GM21576 (cell line): Measurements from ENCODE around the gene APC2.
"Not testable (repeated sequence)": the region's sequence is repeated elsewhere in the genome, so short reads cannot be mapped to it uniquely, and the experiment has no call there.

Experiments used
- ATAC-seq: cut with Tn5 transposase; IDR thresholded peaks from one replicate; pipeline ENCODE4 v1.9.1; 2021; ENCODE audit warnings: mild to moderate bottlenecking, moderate library complexity; ENCODE audit not compliant: unreplicated experiment

APC2 gene

DNA sequence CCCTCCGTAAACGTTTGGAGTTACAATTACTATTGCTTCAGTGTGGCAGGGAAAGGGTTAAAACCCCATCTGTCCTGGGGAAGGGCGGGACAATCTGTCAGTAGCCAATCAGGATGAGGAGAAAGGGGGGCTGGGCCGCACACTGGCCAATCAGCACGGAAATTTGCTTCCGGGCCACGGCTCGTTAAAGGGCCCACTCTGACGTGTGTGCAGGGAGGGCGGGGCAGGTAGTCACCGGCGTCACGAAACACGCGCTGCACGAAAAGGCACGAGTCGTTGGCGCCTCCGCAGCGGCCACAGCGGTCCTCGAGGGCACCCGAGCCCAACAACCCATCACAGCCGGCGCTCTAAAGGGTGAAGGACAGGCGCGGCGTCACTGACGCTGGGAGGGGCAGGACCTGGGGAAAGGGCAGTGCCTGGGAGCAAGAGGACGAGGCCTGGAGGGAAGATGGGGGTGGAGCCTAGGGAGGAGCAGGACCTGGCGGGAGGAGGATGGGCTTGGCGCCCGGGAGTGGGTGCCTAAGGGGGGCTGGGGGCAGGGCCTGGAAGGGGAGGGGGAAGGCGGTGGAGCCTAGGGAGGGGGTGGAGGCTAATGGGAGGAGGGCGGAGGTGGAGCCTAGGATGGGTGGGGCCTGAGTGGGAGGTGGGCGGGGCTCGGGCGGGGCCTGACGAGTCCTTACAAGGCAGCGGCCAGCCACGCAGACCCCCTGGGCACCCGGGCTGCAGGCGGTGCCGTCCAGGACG, 58.0 kb downstream of the APC2 start:
- no peak for ATAC-seq

DNA sequence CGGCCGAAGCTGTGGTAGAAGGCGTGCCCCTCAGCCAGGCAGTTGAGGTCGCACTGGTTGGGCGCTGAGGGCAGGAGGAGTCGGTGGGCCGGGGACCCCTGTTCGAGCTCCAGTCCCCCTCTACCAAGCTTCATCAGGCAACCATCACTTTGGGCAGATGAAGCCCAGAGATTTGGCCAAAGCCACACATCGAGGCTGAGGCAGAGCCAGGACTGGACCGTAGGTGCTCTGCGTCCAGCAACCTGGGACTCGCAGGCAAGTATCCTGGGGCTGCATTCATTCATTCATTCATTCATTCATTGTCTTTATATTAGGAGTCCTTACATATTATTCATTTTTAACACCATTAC, 58.6 kb downstream of the APC2 start:
- no peak for ATAC-seq

DNA sequence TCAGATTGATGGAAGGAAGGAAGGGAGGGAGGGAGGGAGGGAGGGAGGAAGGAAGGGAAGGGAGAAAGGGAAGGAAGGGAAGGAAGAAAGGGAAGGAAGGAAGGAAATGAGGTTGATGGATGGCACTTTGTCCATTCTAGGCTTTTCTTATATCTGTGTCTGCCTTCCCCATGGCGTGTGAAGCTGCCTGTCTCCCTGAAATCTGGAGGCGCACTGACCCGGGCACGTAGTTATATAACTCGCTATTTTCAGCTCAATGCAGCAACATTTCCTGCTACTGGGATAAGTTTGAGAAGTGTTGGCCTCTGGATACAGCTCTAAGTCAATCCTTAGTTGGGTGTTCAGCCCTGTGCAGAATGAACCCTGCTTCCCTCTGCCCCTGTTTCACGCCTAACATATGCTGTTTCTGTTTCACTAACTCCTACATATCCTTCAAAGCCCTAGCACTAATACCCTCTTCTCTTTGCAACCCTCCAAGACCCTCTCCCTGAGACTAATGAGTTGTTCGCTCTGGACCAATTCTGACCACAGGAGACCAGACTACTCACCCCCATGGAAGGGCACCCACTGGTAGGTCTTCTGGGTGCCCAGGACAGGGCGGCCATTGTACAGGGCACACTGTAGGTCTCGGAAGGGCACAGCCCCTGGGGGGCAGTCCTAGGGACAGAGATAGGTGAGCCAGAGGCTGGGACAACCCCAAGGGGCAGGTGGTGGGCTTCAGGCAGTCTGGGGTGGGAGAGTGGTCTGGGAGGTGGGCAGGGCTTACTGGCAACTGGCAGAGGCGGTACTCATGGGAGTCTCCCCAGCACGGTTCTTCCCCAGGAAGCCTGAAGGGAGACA, 59.9 kb downstream of the APC2 start:
- ATAC-seq = no peak

DNA sequence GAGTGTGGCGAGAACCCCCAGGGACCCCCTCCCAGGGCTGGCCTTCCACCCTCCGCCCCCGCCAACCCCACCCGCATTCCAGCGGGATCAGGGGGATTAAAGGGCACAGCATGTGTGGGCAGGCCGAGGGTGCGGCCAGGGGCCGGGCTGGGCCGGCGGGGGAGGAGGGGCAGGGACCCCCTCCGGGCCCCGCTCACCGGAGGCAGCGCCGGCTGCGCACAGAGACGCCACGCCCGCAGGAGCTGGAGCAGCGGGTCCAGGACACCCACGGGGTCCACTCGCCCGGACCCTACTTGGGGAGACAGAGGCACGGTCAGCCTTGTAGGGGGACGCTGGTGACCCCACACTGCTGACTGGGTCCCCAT, 60.5 kb downstream of the APC2 start:
- no peak for ATAC-seq

DNA sequence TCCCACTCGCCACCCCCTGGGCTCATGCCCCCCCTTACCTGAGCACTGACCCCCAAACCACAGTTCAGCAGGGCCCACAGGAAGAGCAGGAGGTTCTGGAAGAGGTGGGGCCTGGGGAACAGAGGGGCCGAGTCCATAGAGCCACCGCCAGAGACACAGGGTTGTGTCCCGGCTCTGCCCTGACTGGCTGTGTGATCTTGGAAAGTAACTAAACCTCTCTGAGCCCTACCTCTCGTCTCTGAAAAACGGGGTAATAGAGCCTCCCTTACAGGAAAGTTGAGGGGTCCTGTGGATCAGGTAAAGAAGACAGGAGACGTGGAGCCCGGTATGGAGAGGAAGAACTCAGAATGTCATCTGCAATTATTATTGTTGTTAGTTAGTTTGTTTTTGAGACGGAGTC, 60.9 kb downstream of the APC2 start:
- ATAC-seq = no peak

DNA sequence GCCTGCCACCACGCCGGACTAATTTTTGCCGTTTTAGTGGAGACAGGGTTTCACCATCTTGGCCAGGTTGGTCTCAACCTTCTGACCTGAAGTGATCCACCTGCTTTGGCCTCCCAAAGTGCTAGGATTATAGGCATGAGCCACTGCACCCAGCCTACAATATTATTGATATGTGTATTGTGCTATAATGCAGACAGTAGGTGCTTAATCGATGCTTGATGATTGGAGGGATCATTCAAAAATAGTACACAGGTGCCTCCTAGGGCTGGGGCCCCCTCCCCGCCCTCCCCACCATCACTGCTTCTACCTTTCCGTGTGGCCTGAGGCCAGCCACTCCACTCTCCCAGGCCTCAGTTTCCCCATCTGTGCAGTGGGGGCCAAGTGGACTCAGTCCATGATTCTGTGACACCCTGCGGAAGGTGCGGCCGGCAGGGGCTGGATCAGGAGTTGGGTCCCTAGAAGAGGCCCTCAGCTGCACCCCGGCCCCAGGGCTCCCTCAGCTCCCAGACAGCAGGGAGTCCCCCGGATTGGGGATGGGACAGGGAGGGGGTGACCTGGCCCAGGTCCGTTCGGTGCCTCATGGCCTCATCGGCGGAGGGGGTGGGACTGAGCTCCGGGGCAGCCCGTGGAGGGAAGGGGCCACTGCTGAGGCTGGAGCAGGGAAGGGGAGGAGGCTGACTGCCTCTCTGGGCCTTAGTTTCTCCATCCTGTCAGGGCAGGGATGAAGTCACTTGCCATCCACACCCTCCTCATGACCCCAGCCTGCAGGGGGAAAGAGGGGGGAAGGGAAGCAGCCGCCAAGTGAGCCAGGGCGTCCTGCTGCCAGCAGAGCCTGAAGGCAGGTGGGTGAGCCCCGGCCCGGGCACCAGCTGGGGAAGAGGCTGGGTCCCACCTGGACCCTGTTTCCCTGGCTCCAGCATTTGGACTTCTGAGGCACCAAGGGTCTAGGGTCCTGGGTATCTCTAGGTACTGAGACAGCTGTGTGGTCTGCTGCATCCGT, 61.7 kb downstream of the APC2 start:
- no peak for ATAC-seq

DNA sequence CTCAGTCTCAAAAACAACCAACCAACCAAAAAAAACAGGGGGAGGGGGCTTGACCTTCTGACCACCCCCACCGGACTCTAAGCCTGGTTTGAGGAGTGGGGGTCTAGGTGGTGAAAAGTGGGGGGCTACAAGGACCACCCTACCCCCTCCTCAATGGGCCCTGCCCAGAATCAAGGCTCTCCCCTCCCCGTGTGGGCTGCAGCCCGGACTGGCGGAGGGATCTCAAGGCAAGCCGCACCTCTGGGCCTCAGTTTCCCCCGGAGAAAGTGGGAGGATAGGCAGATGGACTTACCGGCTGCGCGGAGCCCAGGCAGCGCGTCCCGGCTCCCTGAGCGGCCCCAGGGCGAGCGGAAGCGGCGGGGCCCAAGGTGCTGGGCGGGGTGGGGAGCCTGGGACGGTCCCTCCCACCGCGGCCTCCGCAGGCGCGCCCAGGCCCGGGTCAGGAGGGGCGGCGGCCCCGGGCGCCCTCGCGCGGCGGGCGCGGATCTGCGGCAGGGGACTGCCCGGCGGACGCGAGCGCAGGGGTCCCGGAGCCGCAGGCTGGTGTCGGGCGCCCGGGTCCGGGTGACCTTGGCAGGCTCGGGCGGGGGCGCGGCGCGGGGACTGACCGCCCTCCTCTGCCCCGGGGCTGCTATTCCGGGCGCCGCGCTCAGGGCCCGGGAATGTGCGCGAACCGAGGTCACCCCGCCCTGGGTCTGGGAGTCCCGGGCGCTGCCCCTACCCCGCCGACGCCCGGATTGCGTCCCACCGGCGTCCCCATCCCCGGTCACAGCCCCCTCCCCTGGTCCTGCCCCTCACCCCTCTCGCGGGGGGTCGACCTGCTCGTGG, 63.0 kb downstream of the APC2 start, which contains the start of gene ADAMTSL5:
Gene ADAMTSL5 (minus strand): TSS at position 349 of the 828 bp plus-strand sequence. CDS start 2,076 bp downstream, outside the sequence.
- no peak for ATAC-seq

DNA sequence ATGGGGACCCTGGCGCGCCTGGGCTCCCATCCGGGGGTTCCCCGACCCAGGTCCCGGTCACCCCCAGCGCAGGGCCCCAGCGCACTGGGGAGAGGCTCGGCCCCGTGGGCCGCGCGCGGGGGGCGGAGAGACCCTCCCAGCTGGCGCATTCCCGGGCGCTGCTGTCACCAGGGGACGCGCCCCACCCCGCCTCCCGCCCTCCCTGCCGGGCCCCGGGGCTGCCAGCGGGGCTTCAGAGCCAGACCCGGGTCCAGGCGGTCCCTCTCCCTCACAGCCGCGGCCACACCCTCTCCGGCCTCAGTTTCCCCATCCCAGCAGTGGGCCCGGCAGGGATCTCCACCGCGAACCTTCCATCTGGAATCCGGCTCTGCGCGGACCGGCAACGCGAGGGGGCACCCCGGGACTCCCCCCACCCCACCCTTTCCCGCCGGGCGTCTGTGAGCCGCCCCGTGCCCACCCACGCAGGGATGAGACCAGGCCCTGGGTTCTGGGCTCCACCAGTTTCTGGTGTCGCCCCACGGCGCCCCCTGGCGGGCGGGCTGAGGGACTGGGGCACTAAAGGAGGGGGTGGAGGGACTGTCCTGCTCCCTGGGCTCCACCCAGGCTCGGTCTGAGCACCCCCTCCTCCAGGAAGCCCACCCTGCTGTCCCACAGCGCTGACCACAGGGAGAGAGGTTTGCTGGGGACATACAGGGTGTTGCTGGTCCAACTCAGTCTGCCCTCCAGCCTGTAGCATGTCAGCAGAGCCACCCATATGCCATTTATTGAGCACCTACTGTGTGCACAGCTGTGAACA, 63.8 kb downstream of the APC2 start:
- no peak for ATAC-seq

DNA sequence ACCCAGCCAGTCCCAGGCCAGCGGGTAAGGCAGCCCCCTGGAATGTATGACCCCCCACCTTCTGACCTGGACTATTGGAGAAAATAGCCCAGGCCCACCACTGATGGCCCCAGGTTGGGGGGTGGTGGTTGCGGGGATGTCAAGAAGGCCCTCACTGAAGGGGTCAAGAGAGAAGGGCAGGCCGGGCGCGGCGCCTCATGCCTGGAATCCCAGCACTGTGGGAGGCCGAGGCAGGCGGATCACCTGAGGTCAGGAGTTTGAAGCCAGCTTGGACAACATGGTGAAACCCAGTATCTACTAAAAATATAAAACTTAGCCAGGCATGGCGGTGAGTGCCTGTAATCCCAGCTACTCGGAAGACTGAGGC, 64.4 kb downstream of the APC2 start:
- no peak for ATAC-seq

DNA sequence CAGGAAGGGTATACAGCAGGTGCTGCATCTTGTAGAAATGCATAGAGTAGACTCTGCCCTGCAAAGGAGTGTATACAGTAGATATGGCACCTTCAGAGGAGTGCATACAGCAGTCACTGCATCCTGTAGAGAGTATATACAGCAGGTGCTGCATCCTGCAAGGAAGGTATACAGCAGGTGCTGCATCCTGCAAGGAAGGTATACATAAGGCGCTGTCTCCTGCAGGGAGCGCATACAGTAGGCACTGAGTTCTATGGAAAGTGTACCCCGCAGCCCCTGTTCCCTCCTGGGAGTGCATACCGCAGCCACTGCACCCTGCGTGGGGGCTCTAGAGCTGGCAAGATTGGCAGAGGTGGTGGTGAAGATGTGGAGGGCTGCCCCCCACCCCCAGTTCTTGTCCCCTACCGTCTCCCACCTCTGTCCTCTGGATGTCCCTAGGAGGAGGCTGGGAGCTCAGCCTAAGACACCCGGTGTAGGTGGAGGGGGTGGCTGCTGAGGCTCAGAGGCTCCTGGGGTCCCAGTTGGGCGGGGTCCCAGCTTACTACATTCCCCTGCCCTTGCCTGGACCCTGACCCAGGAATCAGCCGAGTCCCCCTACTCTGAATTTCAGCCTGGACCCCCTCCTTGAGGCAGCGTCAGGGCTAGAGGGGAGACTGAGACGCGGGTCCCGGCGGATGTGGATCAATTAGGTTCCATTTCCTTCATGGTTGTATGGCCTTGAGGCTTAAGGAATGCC, 65.2 kb downstream of the APC2 start:
- ATAC-seq = no peak

DNA sequence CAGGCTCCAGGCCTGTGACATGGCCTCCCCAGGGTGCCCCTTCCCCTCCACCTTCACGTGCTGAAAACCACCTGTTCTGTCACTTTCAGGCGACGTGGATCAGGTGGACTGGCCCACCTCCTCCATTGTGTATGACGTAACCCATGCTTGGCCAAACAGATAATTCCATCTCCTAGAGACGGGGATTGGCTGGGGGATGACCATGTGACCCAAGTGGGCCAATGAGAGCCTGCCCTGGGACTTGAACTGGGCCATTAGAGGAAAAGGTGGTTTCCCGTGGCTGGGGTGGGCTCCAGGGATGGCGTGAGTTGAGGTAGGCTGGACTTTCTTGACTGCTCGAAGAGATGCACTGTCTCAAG, 66.5 kb downstream of the APC2 start:
- no peak for ATAC-seq

DNA sequence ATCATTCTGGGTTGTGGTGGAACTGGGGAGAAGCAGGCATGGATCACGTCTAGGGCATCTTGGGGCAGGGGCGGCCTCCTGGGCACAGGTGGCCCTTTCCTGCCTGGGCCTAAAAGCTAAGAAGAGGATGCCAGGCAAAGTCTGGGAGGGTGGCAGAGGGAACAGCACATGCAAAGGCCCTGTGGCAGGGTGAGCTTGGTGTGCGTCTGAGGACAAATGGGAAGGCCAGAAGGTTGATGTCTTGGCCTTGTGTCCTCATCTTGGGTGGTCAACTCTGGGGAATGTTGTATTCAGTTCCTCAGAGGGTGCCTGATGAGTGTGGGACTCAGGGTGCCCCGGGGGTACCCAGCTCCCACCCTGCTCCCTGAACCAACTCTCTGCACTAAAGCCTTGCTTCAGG, 68.5 kb downstream of the APC2 start:
- ATAC-seq = no peak

DNA sequence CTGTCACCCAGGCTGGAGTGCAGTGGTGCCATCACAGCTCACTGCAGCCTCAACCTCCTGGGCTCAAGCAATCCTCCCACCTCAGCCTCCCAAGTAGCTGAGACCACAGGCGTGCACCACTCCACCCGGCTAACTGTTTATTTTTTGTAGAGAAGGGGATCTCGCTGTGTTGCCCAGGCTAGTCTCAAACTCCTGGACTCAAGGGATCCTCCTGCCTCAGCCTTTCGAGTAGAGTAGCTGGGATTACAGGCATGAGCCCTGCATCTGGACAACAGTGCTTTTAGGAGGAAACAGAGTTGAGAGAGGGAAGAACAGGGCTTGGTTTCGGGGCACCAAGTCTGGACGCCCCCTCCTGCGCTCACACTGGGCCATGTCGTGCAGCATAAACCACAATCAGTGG, 69.9 kb downstream of the APC2 start:
- ATAC-seq = not testable (repeated sequence)

DNA sequence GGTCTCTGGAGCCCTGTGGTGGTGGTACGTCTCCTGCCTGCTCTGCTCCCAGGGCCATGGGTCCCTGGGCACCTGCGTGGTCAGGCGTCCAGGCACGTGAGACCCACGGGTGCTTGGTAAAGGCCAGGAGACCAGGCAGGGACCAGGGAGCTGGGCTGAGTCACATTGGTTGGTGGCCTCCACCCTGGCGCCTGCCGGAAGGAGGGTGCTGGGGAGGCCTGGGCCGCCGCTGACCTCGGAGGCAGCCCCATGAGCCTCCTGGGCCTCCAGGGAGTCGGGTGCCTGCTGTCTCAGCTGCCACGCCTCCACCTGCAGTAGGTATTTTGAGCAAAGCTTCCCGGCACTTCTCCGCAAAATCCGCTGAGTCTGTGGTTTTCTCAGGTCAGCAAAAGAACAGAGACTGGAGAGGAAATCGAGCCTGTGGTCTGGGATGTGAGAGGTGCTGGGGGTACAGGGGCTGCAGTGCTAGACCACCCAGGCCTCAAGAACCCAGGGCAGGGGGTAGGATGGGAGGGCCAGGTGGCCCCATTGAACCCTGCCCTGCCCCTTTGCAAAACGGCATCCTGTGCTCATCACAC, 70.4 kb downstream of the APC2 start:
- no peak for ATAC-seq

DNA sequence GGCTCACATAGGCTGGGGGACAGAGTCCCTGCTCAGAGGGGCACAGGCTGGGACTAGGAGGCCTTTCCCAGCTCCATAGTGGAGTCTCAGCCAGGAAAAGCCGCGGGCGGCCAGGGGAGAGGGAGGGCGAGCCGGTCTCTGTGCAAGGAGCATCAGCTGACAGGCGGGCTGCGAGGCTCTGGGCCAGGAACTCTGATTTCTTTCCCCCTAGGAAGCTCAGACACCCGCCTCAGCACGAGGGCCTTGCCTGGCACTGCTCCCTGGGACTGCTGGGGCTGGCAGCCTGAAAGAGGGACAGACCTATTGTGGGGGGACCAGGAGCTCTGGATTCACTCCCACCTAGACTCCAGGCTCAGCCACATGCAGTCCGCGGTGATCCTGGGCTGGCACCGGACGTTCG, 71.7 kb downstream of the APC2 start:
- no peak for ATAC-seq

DNA sequence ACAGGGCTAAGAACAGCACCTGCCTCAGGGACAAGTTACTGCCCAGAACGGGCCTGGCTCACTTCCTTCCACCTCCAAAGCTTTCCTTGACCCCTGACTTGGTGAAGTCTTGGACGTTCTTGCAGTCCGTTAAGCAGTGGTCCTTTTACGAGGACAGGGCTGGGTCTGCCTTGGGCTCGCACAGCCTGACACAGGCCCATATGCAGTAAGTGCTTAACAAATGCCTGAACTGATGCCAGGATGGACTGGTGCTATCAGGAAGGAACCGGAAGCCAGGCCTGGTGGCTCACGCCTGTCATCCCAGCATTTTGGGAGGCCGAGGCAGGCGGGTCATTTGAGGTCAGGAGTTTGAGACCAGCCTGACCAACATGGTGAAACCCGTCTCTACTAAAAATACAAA, 72.1 kb downstream of the APC2 start:
- ATAC-seq = no peak

DNA sequence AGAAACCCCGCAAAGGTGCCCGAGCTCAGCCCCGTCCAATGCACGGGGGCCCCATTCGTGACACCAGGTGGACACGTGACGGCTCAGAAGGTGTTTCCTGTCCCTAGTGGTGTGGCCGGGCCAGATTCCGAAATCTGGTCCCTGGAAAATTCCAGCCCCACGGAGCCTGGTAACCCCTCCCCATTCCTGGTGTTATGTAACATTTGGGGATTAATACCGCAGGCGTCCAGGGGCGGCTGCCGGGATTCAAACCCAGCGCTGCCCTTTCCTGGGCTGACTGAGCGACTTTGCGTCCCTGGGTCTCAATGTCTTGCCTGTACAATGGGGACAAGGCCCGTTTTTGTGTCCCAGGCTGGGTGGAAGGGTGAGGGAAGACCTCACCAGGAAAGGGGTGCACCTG, 72.9 kb downstream of the APC2 start:
- ATAC-seq = no peak
